Tibial artery (tissue), 4 donors: ENCODE measurements around the gene ING3.
A peak's percentile ranks its signal among the peaks of the same experiment; 100 is the strongest.

Experiments used
- DNase-seq, 2 donors: peaks; one replicate each; pipeline ENCODE4 v3.0.0-alpha.2; 2019
- H3K27ac ChIP-seq, 2 donors: fragments of 200-600 bp; sonication (generic) in 1 of 2; 1 replicate in 1 of 2; 2 replicates in 1 of 2; pipeline ENCODE4 v1.5.1; 2018 to 2019; ENCODE audit warnings: mild to moderate bottlenecking in 1 of 2
- H3K27me3 ChIP-seq, 2 donors: fragments of 200-600 bp; sonication (generic) in 1 of 2; one replicate each; pipeline versions ENCODE4 v1.5.1 to v1.6.0; 2016 to 2019
- H3K36me3 ChIP-seq, 3 donors: fragments of 200-600 bp; sonication (generic) in 2 of 3; one replicate each; pipeline ENCODE4 v1.5.1; 2016 to 2019; ENCODE audit warnings: mild to moderate bottlenecking in 2 of 3
- H3K4me1 ChIP-seq, 4 donors: fragments of 200-600 bp; sonication (generic) in 2 of 4; 1 replicate in 3 of 4; 2 replicates in 1 of 4; pipeline ENCODE4 v1.5.1; 2016 to 2019
- H3K4me3 ChIP-seq, 2 donors: fragments of 200-600 bp; sonication (generic) in 1 of 2; 1 replicate in 1 of 2; 2 replicates in 1 of 2; pipeline ENCODE4 v1.5.1; 2018 to 2019; ENCODE audit warnings: mild to moderate bottlenecking in 2 of 2
- H3K9me3 ChIP-seq, 3 donors: fragments of 200-600 bp; sonication (generic) in 1 of 3; one replicate each; pipeline ENCODE4 v1.5.1; 2016 to 2019
- intact Hi-C: fragments of 100-400 bp; cut with DNase I; formaldehyde crosslinking; loops from one replicate; pipeline ENCODE4 v1.15.0; 2023; ENCODE audit warnings: low total_unique reads
- TF ChIP-seq, protein P1 (sequence below), 2 experiments: fragments of 200-600 bp in 1 of 2; fragments of 450-650 bp in 1 of 2; IDR thresholded peaks; one replicate each; pipeline ENCODE4 v1.5.1; 2017 to 2019; ENCODE audit warnings: antibody characterized with exemption in 2 of 2, mild to moderate bottlenecking in 1 of 2, moderate library complexity in 1 of 2

The ING3 gene

DNA sequence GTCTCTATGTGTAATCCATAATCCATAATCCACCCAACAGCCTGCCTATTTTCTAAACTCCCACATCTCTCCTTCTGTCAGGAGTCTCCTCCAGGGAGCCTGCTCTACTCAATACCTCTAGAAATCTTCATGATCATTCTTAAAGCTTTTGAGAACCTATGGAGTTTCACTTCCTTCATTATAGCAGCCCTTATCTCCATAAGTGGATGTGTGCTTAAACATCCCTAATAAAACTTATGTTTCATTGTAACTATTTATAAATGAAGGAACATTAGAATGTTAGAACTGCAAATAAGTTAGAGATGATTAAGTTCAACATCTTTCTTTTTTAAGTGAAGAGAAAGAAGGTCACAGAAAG lies 46.4 kb downstream of the ING3 start:
- TF ChIP-seq, protein P1, sequence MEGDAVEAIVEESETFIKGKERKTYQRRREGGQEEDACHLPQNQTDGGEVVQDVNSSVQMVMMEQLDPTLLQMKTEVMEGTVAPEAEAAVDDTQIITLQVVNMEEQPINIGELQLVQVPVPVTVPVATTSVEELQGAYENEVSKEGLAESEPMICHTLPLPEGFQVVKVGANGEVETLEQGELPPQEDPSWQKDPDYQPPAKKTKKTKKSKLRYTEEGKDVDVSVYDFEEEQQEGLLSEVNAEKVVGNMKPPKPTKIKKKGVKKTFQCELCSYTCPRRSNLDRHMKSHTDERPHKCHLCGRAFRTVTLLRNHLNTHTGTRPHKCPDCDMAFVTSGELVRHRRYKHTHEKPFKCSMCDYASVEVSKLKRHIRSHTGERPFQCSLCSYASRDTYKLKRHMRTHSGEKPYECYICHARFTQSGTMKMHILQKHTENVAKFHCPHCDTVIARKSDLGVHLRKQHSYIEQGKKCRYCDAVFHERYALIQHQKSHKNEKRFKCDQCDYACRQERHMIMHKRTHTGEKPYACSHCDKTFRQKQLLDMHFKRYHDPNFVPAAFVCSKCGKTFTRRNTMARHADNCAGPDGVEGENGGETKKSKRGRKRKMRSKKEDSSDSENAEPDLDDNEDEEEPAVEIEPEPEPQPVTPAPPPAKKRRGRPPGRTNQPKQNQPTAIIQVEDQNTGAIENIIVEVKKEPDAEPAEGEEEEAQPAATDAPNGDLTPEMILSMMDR (IDR thresholded peaks at IDR 0.05): no peak
- Histone ChIP-seq H3K36me3 (no peaks in the 10 kb centered on the region), H3K4me3 (no peak overlapping the region), H3K27ac (peak overlapping the region; percentile 85 to 89), H3K9me3 (no peaks in the 10 kb centered on the region), H3K27me3 (no peaks in the 10 kb centered on the region), H3K4me1 (peaks cover 0 to 98% (median 32%) of the 10 kb centered on the region in 4 donors)
- no peak for DNase-seq
- intact Hi-C loops: no loop called here

- DNase-seq: peak in 1 of 2 donors; percentile 50
- peak overlapping the region; percentile 85 to 89 for H3K27ac ChIP-seq
- no peaks in the 10 kb centered on the region for H3K27me3 ChIP-seq
- no peaks in the 10 kb centered on the region for H3K9me3 ChIP-seq
- TF ChIP-seq, protein P1 (IDR thresholded peaks at IDR 0.05): no peak
- no peaks in the 10 kb centered on the region for H3K36me3 ChIP-seq
- H3K4me1 ChIP-seq: peaks cover 0 to 98% (median 35%) of the 10 kb centered on the region in 4 donors
- intact Hi-C loops: no loop called here
- H3K4me3 ChIP-seq: no peak overlapping the region
These were observed 47.4 kb downstream of the ING3 start for GRCh38 chr7:120997882-120998474.

GRCh38 chr7:120998520-120998919 lies 47.9 kb downstream of the ING3 start:
- H3K27ac ChIP-seq: peak overlapping the region; percentile 85 to 89
- intact Hi-C loops: no loop called here
- no peak overlapping the region for H3K4me3 ChIP-seq
- H3K9me3 ChIP-seq: no peaks in the 10 kb centered on the region
- peaks cover 0 to 98% (median 37%) of the 10 kb centered on the region in 4 donors for H3K4me1 ChIP-seq
- H3K27me3 ChIP-seq: no peaks in the 10 kb centered on the region
- TF ChIP-seq, protein P1 (IDR thresholded peaks at IDR 0.05): no peak
- no peak for DNase-seq
- H3K36me3 ChIP-seq: no peaks in the 10 kb centered on the region

GRCh38 chr7:120998996-120999565 lies 48.5 kb downstream of the ING3 start:
- intact Hi-C loops: no loop called here
- Histone ChIP-seq H3K4me3 (peak overlapping the region in 1 of 2 donors; percentile 37), H3K36me3 (no peaks in the 10 kb centered on the region), H3K9me3 (no peaks in the 10 kb centered on the region), H3K27ac (peak overlapping the region; percentile 85 to 89), H3K4me1 (peaks cover 0 to 98% (median 40%) of the 10 kb centered on the region in 4 donors), H3K27me3 (no peaks in the 10 kb centered on the region)
- TF ChIP-seq, protein P1 (IDR thresholded peaks at IDR 0.05): no peak
- DNase-seq: no peak

GRCh38 chr7:121000081-121000983 lies 49.8 kb downstream of the ING3 start:
- intact Hi-C loops: no loop called here
- H3K4me1 ChIP-seq: peaks cover 0 to 93% (median 40%) of the 10 kb centered on the region in 4 donors

More at GRCh38 chr7:121000081-121000983, 49.8 kb downstream of the ING3 start:
- TF ChIP-seq, protein P1 (IDR thresholded peaks at IDR 0.05): no peak
- no peaks in the 10 kb centered on the region for H3K9me3 ChIP-seq
- H3K4me3 ChIP-seq: peak overlapping the region; percentile 20 to 37
- no peaks in the 10 kb centered on the region for H3K36me3 ChIP-seq
- peak overlapping the region; percentile 85 to 89 for H3K27ac ChIP-seq
- no peaks in the 10 kb centered on the region for H3K27me3 ChIP-seq
- DNase-seq: no peak
